Measurements from ENCODE around the gene SRPK3.

GRCh38 chrX:153816831-153817690, 36.2 kb downstream of the SRPK3 start:
- TF ChIP-seq CTCF (IDR thresholded peaks at IDR 0.05): no peak
- no peak for TF ChIP-seq POLR2A (IDR thresholded peaks at IDR 0.05)
